Endodermal cell (in vitro differentiated cells): ENCODE data around the gene GRHL3. TPM values are rescaled to one million over a fixed set of nuclear protein-coding genes. Genes with fewer than 3 reads are reported as not detected.

Experiments
- DNase-seq: peaks from one replicate; pipeline ENCODE4 v3.0.0-alpha.2; 2017
- H3K27ac ChIP-seq: 2 replicates; pipeline ENCODE4 v1.5.1; 2013; ENCODE audit warnings: mild to moderate bottlenecking, low read depth, low read length, moderate library complexity
- H3K27me3 ChIP-seq: 2 replicates; pipeline ENCODE4 v1.6.1; 2013; ENCODE audit warnings: mild to moderate bottlenecking, low read length, moderate library complexity; ENCODE audit not compliant: insufficient read depth, control insufficient read depth, poor library complexity, severe bottlenecking
- H3K36me3 ChIP-seq: 2 replicates; pipeline ENCODE4 v1.7.0; 2013; ENCODE audit warnings: mild to moderate bottlenecking, low read length, moderate library complexity; ENCODE audit not compliant: control insufficient read depth, insufficient read depth
- H3K4me1 ChIP-seq: one replicate; pipeline ENCODE4 v1.7.0; 2013; ENCODE audit warnings: low read length; ENCODE audit not compliant: control insufficient read depth, insufficient read depth
- H3K4me3 ChIP-seq: 2 replicates; pipeline ENCODE4 v1.5.1; 2013; ENCODE audit warnings: mild to moderate bottlenecking, low read length, moderate library complexity
- H3K9ac ChIP-seq: 2 replicates; pipeline ENCODE4 v1.6.1; 2013; ENCODE audit warnings: mild to moderate bottlenecking, low read length, moderate library complexity; ENCODE audit not compliant: poor library complexity, severe bottlenecking; ENCODE audit errors: extremely low read depth
- H3K9me3 ChIP-seq: 2 replicates; pipeline ENCODE4 v1.6.1; 2013; ENCODE audit warnings: mild to moderate bottlenecking, low read length, moderate library complexity; ENCODE audit not compliant: control insufficient read depth
- H3K27ac Mint-ChIP-seq: 2 replicates; pipeline ENCODE4 v1.8.0; 2020; ENCODE audit warnings: mixed read lengths
- H3K27me3 Mint-ChIP-seq: 2 replicates; pipeline ENCODE4 v1.8.0; 2021; ENCODE audit warnings: mild to moderate bottlenecking, mixed read lengths; ENCODE audit not compliant: insufficient read depth
- H3K36me3 Mint-ChIP-seq: 2 replicates; pipeline ENCODE4 v1.8.0; 2020; ENCODE audit warnings: low read depth, mixed read lengths
- H3K4me1 Mint-ChIP-seq: 2 replicates; pipeline ENCODE4 v1.8.0; 2020; ENCODE audit warnings: mixed read lengths
- H3K4me3 Mint-ChIP-seq: 2 replicates; pipeline ENCODE4 v1.8.0; 2020; ENCODE audit warnings: mild to moderate bottlenecking, moderate library complexity, mixed read lengths
- H3K9me3 Mint-ChIP-seq: 2 replicates; pipeline ENCODE4 v1.8.0; 2020; ENCODE audit warnings: mild to moderate bottlenecking, mixed read lengths
- CTCF ChIP-seq: fragments of 200-600 bp; sonication (generic); conservative IDR thresholded peaks from 2 replicates; pipeline ENCODE4 v1.5.0; 2021; ENCODE audit warnings: antibody characterized with exemption, mild to moderate bottlenecking
- WGBS, 2 experiments: methylation state at CpG; one replicate each; pipeline versions ENCODE4 v1.1.5 to v1.1.7; 2013; ENCODE audit warnings: missing lambda C conversion rate in 2 of 2, mixed read lengths in 1 of 2; ENCODE audit not compliant: insufficient coverage in 1 of 2, insufficient read length in 1 of 2; 5-methylcytosine and 5-hydroxymethylcytosine counted together
- total RNA-seq, 2 donors: library from RNA; stranded (reverse); fragmentation: NEBNext Ultra II Directional in 1 of 2; extraction: Animal tissue kit (Norgen Biotek cat#: 25700) in 1 of 2; gene quantifications; 2 replicates in 1 of 2; 3 replicates in 1 of 2; pipeline ENCODE4 v1.2.1, GENCODE V29; 2021

Gene GRHL3
- total RNA-seq, 2 donors from 2014 or later: 1.8 to 2.5 TPM

- H3K27ac Mint-ChIP-seq: peak overlapping the region; percentile 16
- peaks cover 41% of the 10 kb centered on the region for H3K4me1 Mint-ChIP-seq
- H3K27me3 Mint-ChIP-seq: peaks cover 2% of the 10 kb centered on the region
- H3K4me3 Mint-ChIP-seq: no peak overlapping the region
- Histone ChIP-seq H3K9ac (no peak overlapping the region), H3K27me3 (no peaks in the 10 kb centered on the region), H3K36me3 (no peaks in the 10 kb centered on the region), H3K9me3 (no peaks in the 10 kb centered on the region), H3K4me1 (peaks cover 4% of the 10 kb centered on the region), H3K27ac (no peak overlapping the region), H3K4me3 (no peak overlapping the region)
- no peaks in the 10 kb centered on the region for H3K9me3 Mint-ChIP-seq
- H3K36me3 Mint-ChIP-seq: no peaks in the 10 kb centered on the region
- 83 to 100% methylated on average over 1 to 4 of the region's 4 CpGs for WGBS, 2 experiments
- no peak for TF ChIP-seq CTCF
- peak; percentile 58 for DNase-seq
Measured at GRCh38 chr1:24337455-24337854, 18.3 kb downstream of the GRHL3 start.

- Mint-ChIP-seq H3K27me3 (peaks cover 2% of the 10 kb centered on the region), H3K36me3 (no peaks in the 10 kb centered on the region), H3K4me1 (peaks cover 41% of the 10 kb centered on the region), H3K4me3 (no peak overlapping the region), H3K9me3 (no peaks in the 10 kb centered on the region), H3K27ac (no peak overlapping the region)
- 85 to 92% methylated on average over 4 to 5 of the region's 5 CpGs for WGBS, 2 experiments
- H3K4me3 ChIP-seq: no peak overlapping the region
- DNase-seq: no peak
- no peaks in the 10 kb centered on the region for H3K9me3 ChIP-seq
- H3K27ac ChIP-seq: no peak overlapping the region
- TF ChIP-seq CTCF: no peak
- H3K27me3 ChIP-seq: no peaks in the 10 kb centered on the region
- peaks cover 4% of the 10 kb centered on the region for H3K4me1 ChIP-seq
- no peaks in the 10 kb centered on the region for H3K36me3 ChIP-seq
- H3K9ac ChIP-seq: no peak overlapping the region
Measured at GRCh38 chr1:24338447-24338846, 19.3 kb downstream of the GRHL3 start.

GRCh38 chr1:24339996-24340395, 20.8 kb downstream of the GRHL3 start:
- WGBS, 2 experiments: 92 to 97% methylated on average over 8 of the region's 8 CpGs
- Mint-ChIP-seq H3K9me3 (no peaks in the 10 kb centered on the region), H3K4me3 (no peak overlapping the region)

More at GRCh38 chr1:24339996-24340395, 20.8 kb downstream of the GRHL3 start:
- Mint-ChIP-seq H3K27me3 (peaks cover 2% of the 10 kb centered on the region), H3K36me3 (no peaks in the 10 kb centered on the region), H3K27ac (no peak overlapping the region), H3K4me1 (peaks cover 36% of the 10 kb centered on the region)
- Histone ChIP-seq H3K27me3 (no peaks in the 10 kb centered on the region), H3K4me1 (peaks cover 4% of the 10 kb centered on the region), H3K4me3 (no peak overlapping the region), H3K9ac (no peak overlapping the region), H3K27ac (no peak overlapping the region), H3K36me3 (no peaks in the 10 kb centered on the region), H3K9me3 (no peaks in the 10 kb centered on the region)
- TF ChIP-seq CTCF: no peak
- no peak for DNase-seq
